ENCODE results near the gene TRIOBP.

Gene TRIOBP

DNA sequence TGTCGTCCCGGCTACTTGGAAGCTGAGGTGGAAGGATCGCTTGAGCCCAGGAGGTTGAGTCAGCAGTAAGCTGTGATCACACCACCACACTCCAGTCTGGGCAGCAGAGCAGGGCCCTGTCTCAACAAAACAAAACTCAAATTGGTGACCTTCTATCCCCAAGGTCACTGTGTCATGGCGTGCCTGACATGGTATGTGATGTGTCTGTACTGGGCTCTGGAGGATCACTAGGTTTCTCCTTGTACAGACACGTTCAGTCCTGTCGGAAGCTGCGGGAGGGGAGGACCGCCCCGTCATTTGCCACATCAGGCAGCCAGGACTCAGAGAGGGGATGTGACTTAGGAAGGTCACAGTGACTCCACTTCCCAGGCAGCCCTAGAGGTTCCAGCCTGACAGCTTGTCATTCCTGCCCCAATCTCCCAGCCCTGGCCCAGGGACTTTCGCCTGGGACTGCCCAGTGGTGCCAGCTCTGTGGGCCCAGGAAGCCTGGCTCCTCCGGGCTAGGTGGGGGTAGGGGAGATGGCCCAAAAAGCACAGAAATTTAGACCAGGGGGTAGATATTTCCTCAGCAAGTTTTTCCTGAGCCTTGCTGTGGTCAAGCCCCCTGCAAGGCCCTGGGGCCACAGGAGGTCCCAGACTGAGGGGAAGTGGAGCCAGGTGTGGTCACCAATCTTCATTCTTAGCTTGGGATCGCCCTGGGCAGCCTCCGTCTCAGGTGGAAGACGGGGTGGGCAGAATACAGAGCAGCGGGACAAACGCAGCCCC is 53.2 kb downstream of the TRIOBP start:
- no peak for DNase-seq (ENCODE audit: low read depth in 2 of 3, low spot score in 2 of 3)

DNA sequence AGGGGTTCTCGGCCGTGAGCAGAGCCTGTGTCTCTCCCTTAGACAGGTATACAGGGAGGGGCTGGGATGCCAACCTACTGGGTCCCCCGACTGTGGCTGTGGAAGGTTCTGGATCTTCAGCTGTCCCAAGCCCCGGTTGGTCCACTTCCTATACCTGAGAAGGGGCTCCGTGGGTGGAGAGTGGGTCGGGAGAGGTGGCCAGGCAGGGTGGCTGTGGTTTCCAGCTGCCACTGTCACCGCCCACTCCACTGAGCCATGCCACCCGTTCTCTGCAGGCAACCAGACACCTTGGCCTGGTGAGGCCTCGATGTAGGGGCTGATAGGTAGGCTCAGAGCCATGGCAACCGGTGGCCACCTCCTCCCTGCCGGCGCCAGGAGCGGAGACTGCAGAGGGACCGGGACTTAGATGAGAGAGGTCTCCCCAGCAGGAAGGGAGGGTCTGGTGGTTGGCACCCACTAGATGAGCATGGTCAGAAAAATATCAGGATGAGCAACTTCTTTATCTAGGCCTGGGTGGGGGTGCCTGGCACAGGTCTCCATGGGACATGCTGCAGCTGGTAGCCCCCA is 53.8 kb downstream of the TRIOBP start:
- DNase-seq (ENCODE audit: low read depth in 2 of 3, low spot score in 2 of 3): no peak

DNA sequence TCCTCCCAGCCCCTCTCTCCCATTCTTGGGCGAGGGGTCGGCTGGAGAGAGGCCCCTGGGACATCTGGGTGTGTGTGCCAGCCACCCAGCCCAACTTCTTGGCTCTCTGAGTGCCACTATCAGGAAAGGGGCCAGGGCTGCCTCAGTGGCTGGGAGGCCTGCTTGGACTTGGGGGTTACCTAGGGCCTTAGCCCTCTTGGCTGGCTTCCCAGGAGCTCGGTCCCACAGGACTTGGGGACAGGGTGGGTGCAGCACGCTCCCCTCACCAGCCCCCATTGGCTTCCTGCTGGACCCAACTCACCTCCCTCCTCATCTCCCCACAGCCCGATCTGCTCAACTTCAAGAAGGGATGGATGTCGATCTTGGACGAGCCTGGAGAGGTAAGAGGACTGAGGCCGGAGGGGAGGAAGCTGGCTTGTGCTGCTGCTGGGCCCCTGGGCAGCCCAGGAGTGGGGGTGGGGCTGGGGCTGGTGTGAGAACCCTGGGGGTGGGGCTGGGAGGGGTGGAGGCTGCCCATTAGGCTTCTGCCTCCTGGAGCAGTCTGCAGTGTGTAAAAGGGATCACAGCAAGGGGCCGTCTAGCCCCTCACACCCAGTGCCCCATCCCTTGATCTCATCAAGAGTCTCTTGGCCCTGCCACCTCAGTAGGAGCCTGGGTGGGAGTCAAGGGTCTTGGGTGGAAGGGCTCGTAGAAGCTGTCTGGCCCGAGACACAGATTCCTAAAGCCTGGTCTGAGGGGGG is 54.8 kb downstream of the TRIOBP start:
- no peak for DNase-seq (ENCODE audit: low read depth in 2 of 3, low spot score in 2 of 3)

DNA sequence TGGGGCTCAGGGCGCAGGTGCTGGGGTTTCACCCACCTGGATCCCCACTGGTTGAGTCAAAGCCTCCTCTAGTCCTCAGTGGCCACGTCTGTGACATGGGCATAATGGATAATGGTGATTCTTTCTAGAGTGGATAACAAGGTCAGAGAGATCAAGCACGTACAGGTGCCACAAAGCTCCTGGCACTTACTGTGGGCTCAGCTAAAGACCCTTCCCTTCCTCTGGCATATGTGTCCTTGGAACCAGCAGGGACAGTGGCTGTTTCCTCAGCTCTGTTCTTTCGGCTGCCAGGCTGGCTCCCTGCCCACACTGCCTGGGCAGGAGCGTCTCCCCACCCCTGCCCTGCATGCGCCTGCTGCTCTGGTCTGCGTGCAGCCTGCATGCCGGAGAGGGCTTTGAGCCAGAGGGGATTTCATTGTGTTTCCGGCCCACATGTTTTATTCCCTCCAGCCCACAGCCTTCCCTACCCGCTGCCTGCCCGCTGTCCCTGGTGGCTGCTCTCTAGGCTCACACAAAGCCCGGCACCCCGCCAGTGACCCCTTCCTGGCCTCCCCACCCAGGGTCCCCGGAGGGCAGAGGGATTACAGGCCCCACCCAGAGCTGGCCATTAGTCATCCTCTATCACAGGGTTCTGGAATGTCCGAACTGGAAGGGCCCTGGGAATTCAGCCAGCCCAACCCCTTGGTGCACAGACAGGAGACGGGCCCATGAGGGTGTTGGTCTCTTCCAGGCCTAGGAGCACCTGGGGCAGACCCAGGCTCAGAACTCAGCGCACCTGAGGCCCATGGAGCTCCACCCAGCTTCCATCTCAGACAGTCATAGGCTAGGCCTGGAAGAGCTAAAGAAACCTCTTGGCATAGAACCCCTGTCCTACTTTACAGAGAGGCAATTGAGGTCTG is 55.6 kb downstream of the TRIOBP start:
- no peak for DNase-seq (ENCODE audit: low read depth in 2 of 3, low spot score in 2 of 3)

DNA sequence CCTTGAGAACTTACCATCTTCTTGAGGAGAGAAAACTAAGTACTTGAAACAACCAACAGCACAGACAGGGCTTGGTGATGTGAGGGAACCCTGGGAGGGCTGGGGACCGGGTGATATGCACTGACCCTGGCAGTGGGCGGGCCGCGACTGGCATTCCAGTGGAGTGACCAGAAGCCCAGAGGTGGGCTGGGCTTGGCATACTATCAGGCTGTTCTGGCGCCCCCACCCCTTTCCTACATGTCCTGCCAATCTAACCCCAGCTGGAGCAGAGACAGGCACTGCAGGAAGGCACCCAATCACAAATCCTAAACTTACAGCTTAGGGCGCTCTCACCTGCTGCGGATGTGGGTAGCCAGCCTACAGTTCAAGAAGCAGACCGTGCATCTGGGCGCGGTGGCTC is 56.9 kb downstream of the TRIOBP start:
- no peak for DNase-seq (ENCODE audit: low read depth in 2 of 3, low spot score in 2 of 3)

DNA sequence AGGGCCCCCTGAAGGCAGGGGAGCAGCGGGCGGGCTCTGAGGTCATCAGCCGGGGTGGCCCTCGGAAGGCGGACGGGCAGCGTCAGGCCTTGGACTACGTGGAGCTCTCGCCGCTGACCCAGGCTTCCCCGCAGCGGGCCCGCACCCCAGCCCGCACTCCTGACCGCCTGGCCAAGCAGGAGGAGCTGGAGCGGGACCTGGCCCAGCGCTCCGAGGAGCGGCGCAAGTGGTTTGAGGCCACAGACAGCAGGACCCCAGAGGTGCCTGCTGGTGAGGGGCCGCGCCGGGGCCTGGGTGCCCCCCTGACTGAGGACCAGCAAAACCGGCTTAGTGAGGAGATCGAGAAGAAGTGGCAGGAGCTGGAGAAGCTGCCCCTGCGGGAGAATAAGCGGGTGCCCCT is 60.8 kb downstream of the TRIOBP start:
- no peak for DNase-seq (ENCODE audit: low read depth in 2 of 3, low spot score in 2 of 3)

DNA sequence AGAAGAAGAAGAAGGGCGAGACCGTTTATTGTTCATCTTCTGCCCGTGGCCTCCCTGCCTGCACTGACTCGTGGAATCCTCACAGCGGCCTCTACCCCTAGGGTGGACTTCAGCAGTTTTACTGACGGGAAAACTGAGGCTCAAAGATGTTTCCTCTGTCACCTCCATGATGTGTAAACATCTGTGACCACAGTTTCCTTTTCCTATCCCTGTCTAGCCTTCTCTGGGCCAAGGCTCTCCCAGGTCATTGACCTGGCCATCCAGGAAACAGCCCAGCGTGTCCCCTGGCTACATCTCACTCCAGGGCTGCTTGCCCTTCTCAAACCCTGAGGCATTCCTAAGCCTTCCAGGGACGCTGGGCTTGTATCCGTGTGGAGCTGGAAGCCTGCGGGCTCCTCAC is 61.8 kb downstream of the TRIOBP start:
- DNase-seq (ENCODE audit: low read depth in 2 of 3, low spot score in 2 of 3): no peak

DNA sequence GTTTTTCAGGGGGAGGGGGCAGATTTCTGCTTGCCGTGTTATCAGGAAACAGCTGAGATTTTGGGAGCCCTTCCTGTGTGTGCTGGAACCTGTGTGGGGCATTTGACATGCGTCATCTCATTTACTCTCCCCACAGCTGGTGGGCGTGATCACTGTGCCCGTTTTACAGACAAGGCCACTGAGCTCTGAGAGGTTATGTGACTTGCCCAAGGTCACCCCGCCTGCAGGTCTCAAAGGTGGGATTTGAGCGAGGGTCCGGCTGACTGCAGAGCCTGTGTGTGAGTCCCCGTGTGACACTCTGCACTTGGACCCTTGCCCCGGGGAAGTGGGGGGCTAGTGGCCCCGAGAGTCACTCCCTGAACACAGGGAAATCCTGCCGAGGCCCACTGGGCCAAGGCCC is 62.4 kb downstream of the TRIOBP start:
- DNase-seq (ENCODE audit: low read depth in 2 of 3, low spot score in 2 of 3): no peak

DNA sequence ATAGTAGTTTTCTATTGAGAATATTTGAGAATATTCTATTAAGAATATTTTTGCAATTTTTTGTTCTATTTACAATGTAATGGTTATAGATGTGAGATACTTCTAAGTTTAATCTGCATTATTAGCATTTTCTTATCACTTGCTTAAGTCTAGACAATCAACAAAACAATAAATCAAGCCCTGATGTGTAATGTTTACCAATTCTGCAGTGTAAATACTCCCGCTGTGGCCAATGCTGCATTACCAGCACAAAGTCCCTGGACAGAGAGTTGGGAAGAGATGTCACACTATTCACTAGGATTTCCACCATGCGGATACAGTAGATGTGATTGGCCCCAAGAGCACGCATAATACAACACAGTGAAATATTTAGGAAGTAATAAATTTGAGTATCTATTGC is 63.3 kb downstream of the TRIOBP start:
- DNase-seq (ENCODE audit: low read depth in 2 of 3, low spot score in 2 of 3): no peak

DNA sequence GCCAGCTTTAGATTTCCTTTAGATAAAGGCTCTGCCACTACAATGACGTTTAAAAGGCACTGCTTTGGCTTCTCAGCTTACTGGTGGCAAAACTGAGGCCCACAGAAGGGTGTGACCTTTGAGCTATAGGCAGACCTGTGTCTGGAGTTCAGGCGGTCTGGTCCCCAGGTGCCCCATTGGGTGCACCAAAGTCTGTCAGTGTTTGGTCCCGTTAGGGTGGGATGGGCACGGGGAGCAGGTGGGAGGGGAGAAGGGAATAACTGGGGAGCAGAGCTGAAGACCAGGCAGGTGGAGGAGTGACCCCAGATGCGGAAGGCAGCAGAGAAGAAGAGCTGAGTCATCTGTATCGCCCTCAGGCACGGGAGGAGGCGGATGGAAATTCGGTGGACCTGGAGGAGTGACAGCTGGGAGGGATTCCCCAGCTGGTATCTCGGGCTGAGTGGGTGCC is 65.6 kb downstream of the TRIOBP start:
- no peak for DNase-seq (ENCODE audit: low read depth in 2 of 3, low spot score in 2 of 3)

DNA sequence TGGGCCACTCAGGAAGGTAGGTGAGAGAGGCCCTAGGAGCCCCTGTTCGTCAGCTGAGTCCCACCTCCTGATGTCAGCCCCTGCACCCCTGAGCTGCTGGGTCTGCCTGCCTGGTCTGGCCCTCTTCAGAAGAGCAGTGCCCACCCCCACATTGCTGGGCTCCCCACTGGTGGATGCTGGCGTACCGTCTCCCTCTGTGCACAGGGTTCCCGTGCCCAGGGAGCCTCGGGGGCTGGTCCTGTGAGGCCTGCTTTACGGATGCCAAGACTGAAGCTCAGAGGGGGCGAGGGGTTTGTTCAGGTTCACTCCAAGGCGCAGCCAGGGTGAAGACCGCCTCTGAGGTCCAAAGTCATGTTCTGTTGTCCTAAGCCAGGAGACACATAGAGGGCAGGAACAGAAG is 66.2 kb downstream of the TRIOBP start:
- no peak for DNase-seq (ENCODE audit: low read depth in 2 of 3, low spot score in 2 of 3)

DNA sequence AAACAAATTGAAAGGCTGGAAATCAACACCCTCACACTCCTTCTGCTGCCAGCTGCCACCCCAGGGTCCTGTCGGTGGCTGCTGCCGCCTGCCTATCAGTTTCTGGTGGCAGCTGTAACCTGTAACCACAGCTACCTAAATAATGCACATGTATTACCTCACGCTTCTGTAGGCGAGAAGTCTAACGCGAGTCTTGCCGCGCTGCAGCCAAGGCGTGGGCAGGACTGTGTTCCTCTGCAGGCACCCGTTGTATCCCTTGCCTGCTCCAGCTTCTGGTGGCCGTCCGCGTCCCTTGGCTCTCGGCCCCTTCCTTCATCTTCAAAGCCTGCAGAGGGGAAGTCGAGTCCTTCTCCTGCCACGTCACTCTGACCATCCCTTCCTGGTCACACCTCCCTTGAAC is 66.8 kb downstream of the TRIOBP start:
- no peak for DNase-seq (ENCODE audit: low read depth in 2 of 3, low spot score in 2 of 3)

DNA sequence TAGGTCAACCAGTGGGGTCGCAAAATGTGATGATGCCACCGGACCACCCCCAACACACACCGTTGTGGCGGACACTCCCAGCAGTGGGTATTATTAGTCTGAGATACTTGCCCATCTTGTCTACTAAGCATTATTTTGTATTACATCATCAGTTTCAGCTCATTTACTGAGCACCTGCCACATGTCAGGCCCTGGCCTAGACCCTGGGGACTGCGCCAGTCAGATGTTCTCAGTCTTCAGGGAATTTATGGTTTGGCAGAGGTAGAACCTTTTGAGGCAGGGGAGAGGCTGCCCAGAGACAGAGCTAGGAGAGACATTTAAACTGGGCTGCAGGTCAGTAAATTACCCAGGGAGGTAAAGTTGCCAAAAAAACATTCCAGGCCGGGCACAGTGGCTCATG is 67.8 kb downstream of the TRIOBP start:
- no peak for DNase-seq (ENCODE audit: low read depth in 2 of 3, low spot score in 2 of 3)

DNA sequence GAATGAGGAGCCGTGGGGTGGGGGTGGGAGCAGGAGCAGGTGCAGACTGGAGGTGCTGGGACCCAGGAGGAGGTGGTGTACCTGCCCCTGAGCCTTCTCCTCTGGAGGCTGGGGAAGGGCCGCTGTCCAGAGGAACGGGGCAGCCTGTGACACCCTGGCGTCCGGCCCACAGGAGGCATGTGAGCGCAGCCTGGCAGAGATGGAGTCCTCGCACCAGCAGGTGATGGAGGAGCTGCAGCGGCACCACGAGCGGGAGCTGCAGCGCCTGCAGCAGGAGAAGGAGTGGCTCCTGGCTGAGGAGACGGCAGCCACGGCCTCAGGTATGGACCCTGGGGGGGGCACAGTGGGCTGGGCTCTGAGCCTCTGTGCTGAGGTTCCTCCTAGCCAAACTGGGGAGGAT is 68.7 kb downstream of the TRIOBP start:
- no peak for DNase-seq (ENCODE audit: low read depth in 2 of 3, low spot score in 2 of 3)

DNA sequence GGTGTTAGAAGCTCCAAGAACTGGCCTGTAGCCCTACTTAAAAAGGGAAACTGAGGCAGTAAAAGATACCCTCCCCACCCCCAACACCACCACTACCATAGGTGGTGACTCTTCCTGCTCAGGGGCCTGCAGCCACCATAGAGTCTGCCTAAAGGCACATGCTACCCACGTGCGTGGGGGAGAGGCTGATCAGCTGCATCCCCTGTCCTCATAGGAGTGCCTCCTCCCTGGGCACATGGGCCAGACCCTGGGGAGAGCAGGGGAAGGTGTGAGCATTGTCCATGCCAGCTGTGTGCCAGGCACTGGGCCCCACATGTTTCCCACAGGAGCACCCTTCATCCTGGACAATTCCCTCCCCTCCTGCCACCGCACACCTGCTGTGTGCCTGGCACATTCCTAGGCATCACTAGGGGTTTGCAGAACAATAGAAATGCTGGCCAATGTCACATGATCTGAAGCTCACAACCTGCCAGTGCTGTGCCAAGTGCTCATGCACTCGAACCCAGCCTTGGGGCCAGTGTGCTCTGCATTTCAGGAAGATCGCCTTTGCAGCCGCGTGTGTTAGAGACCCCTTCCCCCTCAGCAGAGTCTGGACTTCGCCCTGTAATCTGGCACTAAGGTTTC is 69.2 kb downstream of the TRIOBP start:
- DNase-seq (ENCODE audit: low read depth in 2 of 3, low spot score in 2 of 3): no peak

DNA sequence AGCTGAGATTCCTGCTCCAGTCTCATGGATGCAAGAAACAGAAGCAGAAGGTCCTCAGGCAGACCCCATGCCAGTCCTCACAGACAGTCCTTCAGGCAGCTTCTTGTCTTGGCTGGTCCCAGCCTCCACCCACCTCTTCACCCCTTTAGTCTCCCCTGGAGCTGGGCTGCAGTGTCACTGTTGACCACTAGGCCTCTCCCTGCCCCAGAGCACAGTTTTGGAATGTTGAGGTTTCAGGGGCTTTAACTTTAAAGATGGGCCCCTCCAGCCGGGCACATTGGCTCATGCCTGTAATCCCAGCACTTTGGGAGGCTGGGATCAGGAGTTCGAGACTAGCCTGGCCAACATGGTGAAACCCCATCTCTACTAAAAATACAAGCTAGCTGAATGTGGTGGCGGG is 71.4 kb downstream of the TRIOBP start:
- DNase-seq (ENCODE audit: low read depth in 2 of 3, low spot score in 2 of 3): no peak

DNA sequence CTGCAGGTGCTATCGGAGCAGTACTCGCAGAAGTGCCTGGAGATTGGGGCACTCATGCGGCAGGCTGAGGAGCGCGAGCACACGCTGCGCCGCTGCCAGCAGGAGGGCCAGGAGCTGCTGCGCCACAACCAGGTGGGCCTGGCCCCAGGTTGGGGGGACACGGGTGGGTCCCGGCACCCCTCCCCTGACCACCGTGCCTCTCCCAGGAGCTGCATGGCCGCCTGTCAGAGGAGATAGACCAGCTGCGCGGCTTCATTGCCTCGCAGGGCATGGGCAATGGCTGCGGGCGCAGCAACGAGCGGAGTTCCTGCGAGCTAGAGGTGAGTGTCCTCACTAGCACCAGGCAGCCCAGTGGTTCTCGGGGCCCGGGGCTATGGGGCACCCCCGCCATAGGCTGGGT is 72.2 kb downstream of the TRIOBP start:
- DNase-seq (ENCODE audit: low read depth in 2 of 3, low spot score in 2 of 3): no peak

DNA sequence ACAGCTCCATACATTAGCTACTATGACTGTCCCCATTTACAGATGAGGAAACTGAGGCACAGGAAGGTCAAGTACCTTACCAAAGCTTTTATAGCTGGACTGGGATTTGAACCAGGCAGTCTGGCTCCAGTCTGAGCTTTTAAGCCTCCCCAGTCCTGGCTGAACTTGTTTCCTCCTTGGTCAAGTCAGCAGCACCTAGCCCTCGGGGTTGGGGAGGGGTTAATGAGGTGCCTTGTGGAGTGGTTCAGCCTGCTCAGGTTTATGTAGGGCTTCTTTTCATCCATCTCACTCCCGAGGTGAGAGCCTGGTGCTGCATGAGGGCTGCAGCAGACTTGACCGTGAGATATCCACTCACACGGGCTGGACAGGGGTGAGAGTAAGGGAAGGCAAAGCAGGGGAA is 74.2 kb downstream of the TRIOBP start:
- no peak for DNase-seq (ENCODE audit: low read depth in 2 of 3, low spot score in 2 of 3)

DNA sequence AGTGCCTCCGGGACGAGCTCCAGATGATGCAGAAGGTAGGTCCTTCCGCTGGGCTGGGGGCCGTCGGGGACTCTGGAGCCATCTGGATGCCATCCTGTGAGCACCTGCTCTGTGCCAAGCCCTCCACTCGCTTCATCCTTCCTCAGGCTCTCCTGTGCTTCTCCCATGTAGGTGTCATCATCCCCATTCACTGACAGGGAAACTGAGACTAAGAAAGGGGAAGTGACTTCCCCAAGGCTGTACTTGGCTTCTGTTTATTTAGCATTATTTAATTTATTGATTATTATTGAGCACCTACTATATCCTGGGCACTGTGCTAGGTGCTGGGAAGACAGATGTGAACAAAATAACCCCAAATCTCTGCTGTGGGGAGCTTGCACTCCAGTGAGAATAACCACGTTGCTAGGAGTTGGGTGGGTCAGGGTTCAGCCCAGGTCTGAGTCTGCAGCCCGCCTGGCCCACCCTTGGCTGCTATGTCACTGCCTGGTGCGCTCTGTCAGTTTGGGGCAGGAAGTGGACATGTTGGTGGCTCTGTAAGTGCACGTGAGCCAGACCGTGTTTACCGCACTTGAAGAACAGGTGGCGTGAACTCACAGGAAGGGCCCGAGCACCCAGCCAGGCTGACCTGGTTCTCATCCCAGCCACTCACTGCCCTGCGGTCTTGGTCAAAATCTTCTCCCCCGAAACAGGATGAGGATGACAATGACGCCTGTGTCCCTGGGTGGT is 75.0 kb downstream of the TRIOBP start:
- no peak for DNase-seq (ENCODE audit: low read depth in 2 of 3, low spot score in 2 of 3)

DNA sequence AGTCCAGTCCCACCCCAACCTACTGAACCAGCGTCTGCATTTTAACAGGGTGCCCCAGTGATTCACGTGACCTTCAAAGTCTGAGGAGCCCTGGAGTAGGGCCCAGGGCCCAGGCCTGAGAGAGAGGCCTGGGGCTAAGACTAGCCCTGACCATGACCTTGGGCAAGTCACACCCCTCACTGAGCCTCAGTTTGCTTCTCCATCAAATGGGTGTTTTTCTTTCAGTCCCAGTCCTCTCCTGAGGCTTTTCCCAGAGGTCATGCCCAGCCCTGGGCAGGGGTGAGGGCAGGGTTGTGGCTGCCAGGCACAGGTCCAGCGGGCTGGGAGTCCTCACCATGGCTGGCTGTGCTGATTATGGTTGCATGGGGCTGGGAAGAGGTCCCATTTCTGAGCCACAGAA is 77.9 kb downstream of the TRIOBP start:
- DNase-seq (ENCODE audit: low read depth in 2 of 3, low spot score in 2 of 3): no peak
